GM18520 (cell line): ENCODE data around the gene AGAP9.
"Not testable (repeated sequence)": the region's sequence is repeated elsewhere in the genome, so short reads cannot be mapped to it uniquely, and the experiment has no call there.

Source experiments
- ATAC-seq: cut with Tn5 transposase; IDR thresholded peaks from one replicate; pipeline ENCODE4 v1.9.1; 2021; ENCODE audit not compliant: unreplicated experiment

The AGAP9 gene

DNA sequence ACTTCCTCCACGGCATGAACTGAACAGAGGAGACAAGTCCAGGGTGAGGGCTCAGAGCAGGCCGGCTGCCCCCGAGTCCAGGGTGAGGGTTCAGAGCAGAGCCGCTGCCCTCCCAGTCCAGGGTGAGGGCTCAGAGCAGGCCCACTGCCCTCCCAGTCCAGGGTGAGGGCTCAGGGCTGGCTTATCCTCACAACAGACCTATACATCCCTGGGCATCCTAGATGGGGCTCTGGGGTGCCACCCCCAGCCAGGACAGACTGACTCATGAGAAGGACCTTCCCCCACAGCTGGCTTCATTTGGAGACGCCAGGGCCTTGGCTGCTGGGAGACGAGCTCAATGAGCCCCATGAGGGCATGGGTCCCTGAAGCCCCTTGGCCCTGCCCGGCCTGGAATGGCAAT lies 33.8 kb downstream of the AGAP9 start:
- not testable (repeated sequence) for ATAC-seq

DNA sequence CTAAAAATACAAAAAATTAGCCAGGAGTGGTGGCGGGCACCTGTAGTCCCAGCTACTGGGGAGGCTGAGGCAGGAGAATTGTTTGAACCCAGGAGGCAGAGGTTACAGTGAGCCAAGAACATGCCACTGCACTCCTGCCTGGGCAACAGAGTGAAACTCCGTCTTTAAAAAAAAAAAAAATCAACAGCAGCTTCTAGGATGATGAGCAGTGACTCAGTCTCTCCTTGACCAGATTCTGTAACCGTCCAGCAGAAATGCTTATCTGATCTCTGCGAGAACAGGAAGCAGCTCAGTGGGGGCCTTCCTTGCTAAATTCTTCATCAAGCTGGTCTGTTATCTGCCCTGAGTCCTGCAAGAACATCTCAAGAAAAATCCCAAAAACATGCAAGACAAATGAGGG lies 37.5 kb downstream of the AGAP9 start:
- ATAC-seq: not testable (repeated sequence)

DNA sequence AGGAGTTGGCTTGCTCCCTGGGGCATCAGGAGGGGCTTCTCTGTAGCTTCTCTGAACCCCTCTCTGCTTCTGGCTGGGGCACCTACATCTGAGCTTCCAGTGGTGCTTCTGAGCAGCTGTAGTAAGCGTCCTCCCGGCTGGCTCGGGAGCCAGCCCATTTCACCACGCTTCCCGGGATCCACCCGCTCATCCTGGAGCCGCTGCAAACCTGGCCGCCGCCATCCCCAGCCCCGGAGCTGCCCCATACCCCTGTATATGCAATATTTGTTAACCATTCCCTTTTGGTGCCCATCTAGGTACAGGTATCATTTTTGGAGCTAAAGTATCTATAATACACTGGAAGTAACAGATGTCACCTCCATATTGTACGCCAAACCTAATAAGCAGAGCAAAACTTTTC lies 38.7 kb downstream of the AGAP9 start:
- ATAC-seq: not testable (repeated sequence)

DNA sequence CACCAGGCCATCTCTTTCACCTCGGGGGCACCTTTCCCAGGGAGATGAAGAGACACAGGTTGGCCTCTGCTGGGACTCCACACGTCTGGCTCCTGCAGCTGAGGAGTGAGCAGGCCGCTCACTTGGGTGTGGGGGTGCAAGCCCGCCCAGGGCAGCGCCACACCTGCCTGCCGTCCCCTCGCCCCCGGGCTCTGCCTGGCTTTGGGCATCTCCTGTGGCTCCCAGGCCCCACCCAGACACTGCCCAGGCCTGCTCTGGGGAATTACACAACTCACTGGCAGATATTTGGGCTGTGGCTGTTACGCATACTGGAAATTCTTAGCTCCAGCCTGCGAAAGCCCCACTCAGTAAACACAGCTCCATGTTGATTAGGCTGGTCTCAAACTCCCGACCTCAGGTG lies 39.5 kb downstream of the AGAP9 start, which contains the start of gene ANXA8:
Gene ANXA8 (minus strand): TSS at position 193 of the 400 bp plus-strand sequence. CDS start 182 bp downstream, at position 11.
- ATAC-seq: not testable (repeated sequence)

DNA sequence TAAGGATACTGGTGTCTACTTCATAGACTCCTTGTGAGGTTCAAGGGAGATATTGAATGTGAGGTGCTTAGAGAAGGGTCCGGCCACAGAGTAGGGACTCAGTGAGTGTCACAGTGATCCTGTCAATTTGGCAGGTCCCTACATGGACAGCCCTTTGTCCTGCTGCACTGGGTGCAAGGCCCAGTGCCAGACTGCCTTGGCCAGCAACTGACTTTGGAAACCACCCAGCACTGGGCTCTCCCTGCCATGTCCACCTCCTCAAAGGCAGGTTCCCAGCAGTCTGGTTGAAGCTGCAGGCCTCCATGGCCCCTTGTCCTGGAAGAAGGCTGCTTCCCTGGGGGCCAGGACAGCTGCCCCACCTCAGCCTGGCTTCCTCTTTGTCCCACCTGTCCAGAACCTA lies 41.1 kb downstream of the AGAP9 start:
- ATAC-seq: not testable (repeated sequence)

DNA sequence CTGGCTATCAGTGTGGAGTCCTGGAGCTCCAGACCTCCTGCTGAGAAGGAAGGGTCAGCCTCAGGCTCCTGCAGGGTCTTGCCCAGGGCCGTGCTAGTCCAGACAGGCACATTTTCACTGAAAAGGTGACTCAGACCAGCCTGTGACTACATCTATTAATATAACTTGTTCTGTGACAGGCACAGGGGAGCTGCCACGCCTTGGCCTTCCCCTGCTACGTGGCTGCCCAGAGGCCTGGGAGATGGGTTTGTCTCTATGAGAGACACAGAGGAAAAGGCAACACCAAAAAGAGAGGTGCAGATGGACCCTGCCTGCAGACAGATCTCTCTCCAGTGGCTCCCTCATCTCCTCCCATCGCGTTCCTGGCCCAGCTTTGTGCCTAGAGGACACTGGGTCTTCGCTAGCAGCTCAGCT lies 41.7 kb downstream of the AGAP9 start:
- ATAC-seq: not testable (repeated sequence)

DNA sequence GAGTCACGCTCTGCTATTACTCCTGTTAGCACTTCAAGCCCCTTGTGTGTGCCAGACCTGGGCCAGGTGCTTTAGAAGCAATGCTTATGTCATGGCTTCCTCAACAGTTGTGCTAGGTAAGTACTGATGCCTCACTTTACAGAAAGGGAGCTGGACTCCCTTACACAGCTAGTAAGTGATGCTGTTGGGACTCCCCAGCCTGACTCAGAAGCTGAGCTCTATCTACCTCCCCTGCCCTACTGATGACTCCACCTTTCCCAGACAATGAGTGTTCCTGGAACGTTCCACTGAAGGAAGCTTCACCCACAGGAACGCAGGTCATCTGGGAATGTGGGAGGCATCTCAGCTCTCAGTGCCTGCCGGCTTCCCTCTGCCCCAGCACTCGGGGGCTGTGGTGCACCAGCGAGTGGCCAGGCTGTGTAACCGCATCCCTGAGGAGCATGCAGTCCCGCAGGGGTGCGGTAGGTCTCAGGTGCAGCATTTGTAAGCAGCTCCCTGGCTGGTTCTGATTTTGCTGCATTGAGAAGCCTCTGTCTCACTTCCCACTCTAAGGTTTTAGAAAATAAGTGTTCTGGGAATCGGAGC lies 42.2 kb downstream of the AGAP9 start:
- ATAC-seq: not testable (repeated sequence)

DNA sequence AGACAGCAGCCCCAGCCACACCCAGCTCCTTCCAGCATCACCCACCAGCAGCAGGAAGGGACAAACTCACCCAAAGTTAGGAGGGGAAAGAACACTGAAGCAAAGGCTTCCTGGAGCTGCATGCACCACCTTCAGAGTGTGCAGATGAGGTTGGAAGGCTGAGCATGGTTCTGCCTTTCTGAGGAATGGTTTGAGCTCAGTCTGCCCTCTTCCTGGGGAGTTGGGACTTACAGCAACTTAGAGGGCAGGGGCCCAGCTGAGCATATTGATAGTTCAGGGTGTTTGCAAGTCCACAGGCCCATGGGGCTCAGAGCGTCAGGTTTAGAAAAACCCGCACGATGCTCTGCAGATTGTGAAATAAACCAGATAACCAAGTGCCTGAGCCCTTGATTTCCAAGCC lies 43.3 kb downstream of the AGAP9 start:
- not testable (repeated sequence) for ATAC-seq

DNA sequence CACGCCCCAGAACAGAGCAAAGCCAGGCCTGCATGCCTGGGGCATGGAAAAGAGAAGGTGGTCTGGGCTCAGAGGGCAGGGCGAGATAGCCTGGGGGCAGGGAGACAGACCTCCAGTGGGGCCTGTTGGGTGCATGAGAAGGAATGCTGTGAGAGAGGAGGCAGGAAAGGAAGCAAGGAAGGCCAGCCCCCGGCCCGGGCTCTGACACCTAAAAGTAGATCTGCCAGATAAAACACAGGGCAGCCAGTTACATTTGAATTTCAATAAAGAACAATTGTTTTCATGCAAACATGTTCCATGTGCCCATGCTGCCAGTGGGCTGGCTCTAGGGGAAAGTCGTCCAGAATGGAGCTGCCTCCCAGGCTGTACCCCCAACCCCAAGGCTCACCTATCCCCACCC lies 45.3 kb downstream of the AGAP9 start:
- not testable (repeated sequence) for ATAC-seq

DNA sequence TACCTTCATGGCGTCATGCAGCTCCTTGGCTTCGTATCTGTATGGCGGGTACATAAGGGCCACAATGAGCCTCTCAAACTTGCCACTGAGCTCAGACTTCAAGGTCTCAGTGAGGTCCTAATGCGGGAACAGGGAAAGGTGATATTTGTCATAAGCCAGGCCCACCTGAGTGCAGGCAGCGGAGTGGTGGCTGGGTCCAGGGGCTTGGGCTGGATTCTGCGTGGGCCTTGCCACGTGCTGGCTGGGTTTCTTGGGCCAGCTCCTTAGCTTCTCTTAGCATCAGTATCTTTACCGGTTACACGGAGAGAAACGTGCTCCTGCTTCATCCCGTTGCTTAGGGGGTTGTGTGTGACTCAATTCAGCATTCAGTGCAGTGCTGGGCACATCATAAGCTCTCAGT lies 46.4 kb downstream of the AGAP9 start:
- not testable (repeated sequence) for ATAC-seq

DNA sequence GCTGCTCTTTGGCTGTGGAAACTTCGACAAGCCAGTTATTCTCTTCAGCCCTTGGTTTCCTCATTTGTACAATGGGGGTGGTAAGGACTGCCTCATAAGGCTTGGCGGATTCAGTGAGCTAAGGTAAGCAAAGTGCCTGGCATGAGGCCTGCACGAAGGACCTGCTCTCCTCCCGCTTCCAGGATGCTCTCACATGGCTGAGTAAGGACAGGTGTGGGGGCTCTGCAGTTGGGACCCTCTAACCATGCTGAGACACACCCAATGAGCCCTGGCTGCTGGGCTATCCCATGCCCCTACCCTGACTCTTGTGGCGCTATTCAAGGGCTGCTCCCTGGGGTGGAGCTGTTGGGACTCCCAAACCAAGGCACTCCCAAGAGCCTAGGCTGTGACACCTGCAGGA lies 48.3 kb downstream of the AGAP9 start:
- not testable (repeated sequence) for ATAC-seq

DNA sequence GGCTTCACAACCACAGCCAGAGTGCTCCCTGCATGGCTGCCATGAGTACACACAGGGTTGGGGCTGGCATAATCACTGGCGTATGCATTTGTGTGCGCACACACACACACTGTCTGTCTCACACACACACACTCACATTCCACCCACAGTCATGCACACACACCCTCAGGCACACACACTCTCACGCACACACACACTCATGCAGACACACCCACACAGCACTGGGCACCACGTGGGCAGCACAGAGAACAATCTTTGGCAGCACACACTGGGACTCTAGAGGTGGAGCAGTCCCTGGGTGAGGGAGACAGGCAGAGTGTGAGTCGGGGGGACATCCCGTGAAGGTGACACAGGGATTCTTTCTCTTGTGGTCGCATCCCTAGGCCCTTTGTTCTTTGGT lies 49.9 kb downstream of the AGAP9 start:
- ATAC-seq: not testable (repeated sequence)

DNA sequence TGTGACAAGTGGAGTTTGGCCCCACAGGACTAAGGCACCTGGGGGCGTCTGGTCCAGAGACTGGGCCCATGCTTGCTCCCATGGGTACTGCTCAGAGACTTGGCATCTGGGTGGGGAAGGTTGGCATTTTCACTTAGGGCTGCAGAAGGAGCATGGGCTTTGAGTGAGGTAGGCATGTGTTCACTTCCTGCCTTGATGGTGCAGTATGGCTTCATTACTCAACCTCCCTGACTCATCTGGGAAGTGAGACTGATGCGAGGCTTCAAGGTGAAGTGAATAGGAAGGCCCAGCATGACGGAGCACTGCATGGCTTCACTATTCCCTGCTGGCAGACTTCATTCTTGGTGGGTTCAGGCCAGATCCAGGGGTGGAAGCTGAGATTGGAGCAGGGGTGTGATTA lies 50.8 kb downstream of the AGAP9 start:
- peak; percentile 45 for ATAC-seq

DNA sequence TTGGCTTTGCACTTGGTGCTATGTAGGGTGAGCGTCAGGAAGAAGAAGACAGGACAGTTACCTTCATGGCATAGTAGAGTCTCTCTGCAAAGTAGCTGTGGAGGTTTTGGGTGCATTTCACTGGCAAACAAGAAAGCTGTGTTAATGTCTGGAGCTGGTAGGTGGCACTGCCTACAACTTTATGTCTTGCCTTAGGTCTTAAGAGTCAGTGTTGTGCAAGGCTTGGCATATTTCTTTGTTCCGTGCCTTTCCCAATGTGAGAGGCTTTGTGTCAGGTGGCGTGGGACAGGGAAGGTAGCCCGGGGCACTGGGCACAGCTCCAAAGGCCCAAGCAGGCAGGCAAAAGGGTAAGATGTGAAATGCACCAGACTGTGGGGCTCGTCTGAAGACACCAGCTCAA lies 51.4 kb downstream of the AGAP9 start:
- ATAC-seq: not testable (repeated sequence)

DNA sequence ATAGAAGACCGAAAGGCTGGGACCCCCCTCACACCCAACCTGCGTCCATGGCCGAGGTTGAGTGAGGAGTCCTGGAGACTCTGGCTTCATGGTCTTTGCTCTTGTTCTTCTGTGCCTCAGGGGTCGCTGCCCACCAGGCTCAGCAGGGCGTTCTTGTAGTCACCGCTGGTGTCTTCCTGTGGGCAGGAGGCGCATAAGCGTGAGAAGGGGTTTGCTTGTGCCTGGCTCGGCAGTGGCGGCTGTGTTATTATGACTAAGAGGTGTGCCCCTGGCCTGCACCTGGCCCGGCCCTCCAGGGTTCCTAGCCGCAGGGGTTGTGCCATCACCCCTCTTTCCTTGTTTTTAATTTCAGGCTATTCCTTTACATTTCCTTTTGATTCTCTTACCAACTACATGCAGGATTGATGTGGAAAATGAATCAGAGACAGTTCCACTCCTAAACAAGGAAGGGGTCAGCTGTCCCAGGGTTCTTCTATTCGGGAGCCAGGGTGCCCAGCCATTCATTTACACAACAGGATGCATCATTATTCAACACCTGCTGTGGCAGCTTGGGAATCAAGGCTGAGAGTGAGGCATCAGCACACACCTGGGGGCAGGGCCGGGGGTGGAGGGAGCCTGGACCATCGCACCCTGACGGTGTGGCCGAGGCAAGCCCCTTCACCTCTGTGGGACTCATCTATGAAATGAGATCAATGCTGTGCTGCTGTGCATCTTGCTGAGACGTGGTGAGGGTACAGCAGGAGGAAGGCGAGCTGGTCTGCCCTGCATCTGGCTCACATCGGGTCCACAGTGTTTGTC lies 54.5 kb downstream of the AGAP9 start:
- ATAC-seq: not testable (repeated sequence)

DNA sequence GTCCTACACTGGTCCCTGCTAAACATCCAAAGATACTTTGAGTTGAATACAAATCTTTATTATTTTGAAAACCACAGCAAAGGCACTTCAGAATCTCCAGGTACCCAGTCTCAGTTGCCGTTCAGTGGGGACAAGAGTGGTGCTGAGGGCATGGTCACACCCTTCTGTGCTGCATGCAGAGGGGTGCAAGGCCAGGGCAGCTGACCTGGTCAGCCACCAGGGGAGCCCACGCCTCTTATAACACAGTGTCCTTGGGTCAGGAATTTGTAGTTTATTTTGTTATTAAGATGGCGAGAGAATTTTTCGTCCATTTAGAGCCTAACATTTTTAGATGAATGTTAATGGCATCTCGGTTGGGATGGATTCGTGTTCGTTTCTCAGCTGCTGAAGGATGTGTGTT lies 55.5 kb downstream of the AGAP9 start:
- not testable (repeated sequence) for ATAC-seq

DNA sequence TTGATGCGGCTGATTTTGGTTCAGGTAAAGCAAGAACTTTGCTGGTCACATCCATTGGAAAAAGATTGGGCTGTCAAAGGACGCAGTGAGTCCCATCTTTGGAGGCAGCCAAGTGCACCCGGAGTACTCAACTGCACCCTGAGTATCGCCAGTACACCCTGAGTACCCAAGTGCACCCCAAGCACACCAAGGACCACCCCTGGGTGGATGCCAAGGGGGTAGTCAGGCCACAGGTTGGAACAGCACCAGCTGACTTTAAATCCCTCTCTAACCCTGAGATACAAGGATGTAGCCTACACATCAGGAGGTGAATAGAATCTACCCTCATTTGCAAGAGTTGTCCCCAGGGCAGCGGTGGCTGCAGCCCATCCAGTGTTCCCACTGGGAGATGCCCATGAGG lies 56.0 kb downstream of the AGAP9 start:
- ATAC-seq: not testable (repeated sequence)

DNA sequence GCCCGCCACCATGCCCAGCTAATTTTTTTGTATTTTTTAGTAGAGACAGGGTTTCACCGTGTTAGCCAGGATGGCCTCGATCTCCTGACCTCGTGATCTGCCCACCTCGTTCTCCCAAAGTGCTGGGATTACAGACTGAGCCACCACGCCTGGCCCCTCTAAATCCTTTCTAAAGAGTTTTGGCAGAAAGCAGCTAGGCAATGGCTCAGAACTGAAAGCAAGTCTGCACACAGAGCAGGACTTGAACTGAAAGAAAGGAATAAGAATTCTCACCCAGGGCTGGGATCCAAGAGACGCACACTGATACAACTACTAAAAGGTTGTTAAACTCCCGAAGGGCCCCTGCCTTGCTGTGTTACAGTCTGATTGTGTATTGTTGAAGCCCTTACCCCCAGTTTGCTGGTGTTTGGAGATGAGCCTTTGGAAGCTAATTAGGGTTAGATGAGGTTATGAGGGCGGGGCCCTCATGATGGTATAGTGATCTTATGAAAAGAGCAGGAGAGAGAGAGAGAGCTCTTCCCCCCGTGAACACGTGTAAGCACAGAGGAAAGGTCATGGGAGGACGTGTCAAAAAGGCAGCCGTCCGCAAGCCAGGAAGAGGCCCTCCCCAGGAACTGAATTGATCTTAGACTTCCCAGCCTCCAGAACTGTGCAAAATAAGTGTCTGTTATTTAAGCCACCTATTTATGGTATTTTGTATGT lies 58.1 kb downstream of the AGAP9 start:
- ATAC-seq: not testable (repeated sequence)

DNA sequence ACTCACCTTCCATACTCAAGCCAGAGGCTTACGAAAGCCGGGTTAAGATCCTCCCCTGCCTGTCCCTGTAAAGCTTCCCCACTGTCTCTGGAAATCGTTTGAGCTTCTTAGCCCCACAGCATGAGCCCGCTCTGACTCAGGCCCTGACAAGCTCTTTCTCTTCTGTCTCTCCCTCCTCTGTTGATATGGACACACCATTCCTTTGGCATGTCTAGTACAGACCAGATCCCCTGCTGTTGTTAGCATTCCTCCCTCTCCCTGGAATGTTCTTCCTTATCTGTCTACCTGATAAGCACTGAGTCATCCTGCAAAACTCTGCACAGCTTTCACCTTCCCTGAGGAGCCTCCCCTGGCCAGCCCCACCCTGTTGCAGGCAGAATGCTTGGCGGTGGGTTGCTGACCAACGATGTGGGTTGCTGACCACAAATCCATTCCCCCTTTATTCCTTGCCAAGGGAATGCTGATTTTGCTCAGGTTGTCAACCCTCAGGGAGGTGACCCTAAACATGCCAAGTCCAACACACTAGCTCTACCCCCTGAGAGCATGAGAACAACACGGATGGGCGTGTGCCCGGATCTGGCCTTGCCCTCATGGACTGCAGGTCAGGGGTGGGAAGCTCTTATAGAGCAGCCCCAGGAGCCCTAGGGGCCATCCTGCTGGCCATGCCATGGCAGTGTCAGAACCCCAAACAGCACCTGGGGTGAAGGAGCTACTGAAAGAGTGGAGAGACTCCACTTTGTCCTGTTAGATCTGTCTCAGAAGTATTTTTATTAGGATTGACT lies 60.7 kb downstream of the AGAP9 start:
- ATAC-seq: not testable (repeated sequence)

DNA sequence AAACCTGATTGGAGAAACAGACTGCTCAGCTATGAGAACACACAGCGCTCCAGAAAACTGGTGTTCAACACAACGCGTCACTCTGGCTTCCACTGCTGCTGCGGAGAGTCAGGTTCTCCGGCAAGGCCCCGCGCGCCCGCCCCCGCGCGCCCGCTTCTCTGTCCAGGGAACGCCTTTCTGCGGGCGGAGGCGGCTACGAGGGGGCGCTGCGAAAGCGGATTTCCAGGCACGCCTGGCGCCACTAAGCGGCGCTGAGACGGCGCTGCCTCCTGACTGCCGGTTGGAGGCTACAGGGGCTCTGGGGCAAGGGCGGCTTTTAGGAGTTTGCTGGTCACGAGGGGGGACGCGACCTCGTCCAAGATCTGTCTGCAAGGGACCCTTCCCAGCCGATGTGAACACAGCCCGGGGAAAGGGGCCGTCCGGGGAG lies 62.2 kb downstream of the AGAP9 start:
- not testable (repeated sequence) for ATAC-seq
